ENCODE data around the gene CHRNA9.

- TF ChIP-seq POLR2A (IDR thresholded peaks at IDR 0.05; ENCODE audit: low read depth, low read length) (no peak), POLR2AphosphoS5 (IDR thresholded peaks at IDR 0.05; ENCODE audit: low read depth, low read length) (no peak), TAF1 (IDR thresholded peaks at IDR 0.05; ENCODE audit: borderline replicate concordance, low read depth, low read length) (no peak)
Observed at GRCh38 chr4:40350627-40351227, 15.6 kb downstream of the CHRNA9 start.

Data from GM12892 (cell line).